Smooth muscle cell (in vitro differentiated cells): ENCODE data around the gene PLS1. TPM values are rescaled to one million over a fixed set of nuclear protein-coding genes. Genes with fewer than 3 reads are reported as not detected.

Experiments used
- DNase-seq: peaks from one replicate; lab custom pipeline; 2025; ENCODE audit not compliant: unreplicated experiment; lab: John Stamatoyannopoulos, UW
- H2AFZ ChIP-seq: fragments of 200-600 bp; sonication (generic); 2 replicates; pipeline ENCODE4 v1.6.0; 2016; ENCODE audit warnings: antibody characterized with exemption, low read depth, mild to moderate bottlenecking
- H3F3A ChIP-seq: fragments of 200-600 bp; sonication (generic); 2 replicates; pipeline ENCODE4 v1.6.0; 2017; ENCODE audit warnings: antibody characterized with exemption, low read depth
- H3K27ac ChIP-seq: fragments of 200-600 bp; sonication (generic); 2 replicates; pipeline ENCODE4 v1.5.1; 2016; ENCODE audit warnings: low read depth, mild to moderate bottlenecking
- H3K27me3 ChIP-seq: fragments of 200-600 bp; sonication (generic); 2 replicates; pipeline ENCODE4 v1.6.1; 2016; ENCODE audit warnings: low read depth, mild to moderate bottlenecking
- H3K36me3 ChIP-seq: fragments of 200-600 bp; sonication (generic); 2 replicates; pipeline ENCODE4 v1.5.1; 2016; ENCODE audit warnings: low read depth
- H3K4me1 ChIP-seq: fragments of 200-600 bp; sonication (generic); 2 replicates; pipeline ENCODE4 v1.5.1; 2016; ENCODE audit warnings: low read depth
- H3K4me2 ChIP-seq: fragments of 200-600 bp; sonication (generic); 2 replicates; pipeline ENCODE4 v1.6.0; 2016; ENCODE audit warnings: mild to moderate bottlenecking
- H3K4me3 ChIP-seq: fragments of 200-600 bp; sonication (generic); 2 replicates; pipeline ENCODE4 v1.5.1; 2016; ENCODE audit warnings: mild to moderate bottlenecking
- H3K79me2 ChIP-seq: fragments of 200-600 bp; sonication (generic); 2 replicates; pipeline ENCODE4 v1.6.0; 2016; ENCODE audit warnings: low read depth, mild to moderate bottlenecking
- H3K9ac ChIP-seq: fragments of 200-600 bp; sonication (generic); 2 replicates; pipeline ENCODE4 v1.6.0; 2016; ENCODE audit warnings: low read depth
- H3K9me3 ChIP-seq: fragments of 200-600 bp; sonication (generic); replicated peaks from 2 replicates; pipeline ENCODE4 v1.5.1; 2016; ENCODE audit warnings: low read depth
- H4K20me1 ChIP-seq: fragments of 200-600 bp; sonication (generic); 2 replicates; pipeline ENCODE4 v1.6.0; 2016; ENCODE audit warnings: low read depth
- WGBS: methylation state at CpG from one replicate; pipeline ENCODE4 v1.1.7; 2016; ENCODE audit warnings: low lambda C conversion rate; 5-methylcytosine and 5-hydroxymethylcytosine counted together
- polyA plus RNA-seq: library from polyadenylated mRNA; unstranded; fragments of >200 nt; fragmentation: Nextera tagmentation; extraction: Ambion mirVana; gene quantifications from 2 replicates; pipeline ENCODE4 v1.2.1, GENCODE V29; 2016
- total RNA-seq: library from RNA; depleted of rRNA; stranded (reverse); fragments of >200 nt; gene quantifications from 2 replicates; pipeline ENCODE4 v1.2.3, GENCODE V29; 2014
- TF ChIP-seq, protein P1 (sequence below): fragments of 200-600 bp; sonication (generic); IDR thresholded peaks from 2 replicates; pipeline ENCODE4 v1.5.1; 2017; ENCODE audit warnings: borderline replicate concordance, mild to moderate bottlenecking, antibody characterized with exemption; ENCODE audit not compliant: insufficient read depth, poor library complexity, severe bottlenecking

The PLS1 gene
- total and polyA plus RNA-seq, 2 experiments from 2014 or later, result 1.9 to 3.1 TPM

DNA sequence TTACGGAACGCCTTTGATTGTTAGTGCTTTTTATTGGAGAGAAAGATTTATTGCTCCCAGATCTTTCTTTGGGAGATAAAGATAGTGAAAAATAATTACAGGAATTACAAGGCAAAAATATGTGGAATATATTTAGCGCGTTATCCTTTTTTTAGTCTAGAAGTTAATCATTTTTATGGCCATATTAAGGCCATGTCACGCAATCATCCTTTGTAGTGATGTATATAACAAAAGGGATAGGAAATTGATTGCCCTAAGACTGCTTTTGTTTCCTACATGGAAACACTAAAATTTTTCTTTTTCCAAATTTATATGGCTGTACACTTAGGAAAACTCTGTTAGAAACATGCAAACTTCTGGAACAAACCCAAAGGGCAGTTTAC lies 129.2 kb downstream of the PLS1 start:
- H3K4me1 ChIP-seq, result peaks cover 15% of the 10 kb centered on the region
- TF ChIP-seq, protein P1, sequence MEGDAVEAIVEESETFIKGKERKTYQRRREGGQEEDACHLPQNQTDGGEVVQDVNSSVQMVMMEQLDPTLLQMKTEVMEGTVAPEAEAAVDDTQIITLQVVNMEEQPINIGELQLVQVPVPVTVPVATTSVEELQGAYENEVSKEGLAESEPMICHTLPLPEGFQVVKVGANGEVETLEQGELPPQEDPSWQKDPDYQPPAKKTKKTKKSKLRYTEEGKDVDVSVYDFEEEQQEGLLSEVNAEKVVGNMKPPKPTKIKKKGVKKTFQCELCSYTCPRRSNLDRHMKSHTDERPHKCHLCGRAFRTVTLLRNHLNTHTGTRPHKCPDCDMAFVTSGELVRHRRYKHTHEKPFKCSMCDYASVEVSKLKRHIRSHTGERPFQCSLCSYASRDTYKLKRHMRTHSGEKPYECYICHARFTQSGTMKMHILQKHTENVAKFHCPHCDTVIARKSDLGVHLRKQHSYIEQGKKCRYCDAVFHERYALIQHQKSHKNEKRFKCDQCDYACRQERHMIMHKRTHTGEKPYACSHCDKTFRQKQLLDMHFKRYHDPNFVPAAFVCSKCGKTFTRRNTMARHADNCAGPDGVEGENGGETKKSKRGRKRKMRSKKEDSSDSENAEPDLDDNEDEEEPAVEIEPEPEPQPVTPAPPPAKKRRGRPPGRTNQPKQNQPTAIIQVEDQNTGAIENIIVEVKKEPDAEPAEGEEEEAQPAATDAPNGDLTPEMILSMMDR, result no peak
- H4K20me1 ChIP-seq, result no peaks in the 10 kb centered on the region
- H3K4me2 ChIP-seq, result peak overlapping the region; percentile 88
- no peaks in the 10 kb centered on the region for H3K27me3 ChIP-seq
- H3F3A ChIP-seq, result no peaks in the 10 kb centered on the region
- H3K9me3 ChIP-seq, result no peaks in the 10 kb centered on the region
- no peaks in the 10 kb centered on the region for H3K36me3 ChIP-seq
- DNase-seq, result no peak
- peak overlapping the region; percentile 60 for H3K9ac ChIP-seq
- peak overlapping the region; percentile 58 for H2AFZ ChIP-seq
- H3K27ac ChIP-seq, result no peak overlapping the region
- H3K4me3 ChIP-seq, result peak overlapping the region; percentile 66
- peaks cover 36% of the 10 kb centered on the region for H3K79me2 ChIP-seq
- WGBS, result 32% methylated on average over 5 of the region's 5 CpGs

DNA sequence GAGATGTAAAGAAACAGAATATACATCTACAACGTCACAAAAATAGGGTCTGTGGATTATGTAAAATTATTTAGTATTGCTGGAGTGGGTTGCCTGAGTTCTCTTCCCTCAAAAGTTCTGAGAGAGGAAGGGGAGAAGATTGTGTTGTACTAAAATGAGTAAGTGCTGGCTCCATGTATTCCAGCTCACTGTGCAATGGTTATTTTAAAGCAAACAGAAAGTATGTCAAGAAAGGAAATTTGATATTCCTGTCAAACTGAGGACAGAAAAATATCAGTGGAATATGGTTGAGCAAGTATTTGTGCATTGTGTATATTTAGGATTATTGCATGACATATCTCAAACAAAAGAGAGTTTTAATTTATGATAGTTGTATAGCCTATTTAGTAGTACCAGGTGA lies 129.8 kb downstream of the PLS1 start:
- Histone ChIP-seq H2AFZ (no peak overlapping the region), H3K4me1 (peaks cover 15% of the 10 kb centered on the region), H3K9me3 (no peaks in the 10 kb centered on the region), H3K79me2 (peaks cover 40% of the 10 kb centered on the region), H3K9ac (no peak overlapping the region), H3K27ac (no peak overlapping the region), H3K4me2 (peak overlapping the region; percentile 88), H3K36me3 (no peaks in the 10 kb centered on the region), H3F3A (no peaks in the 10 kb centered on the region), H3K4me3 (peak overlapping the region; percentile 66), H3K27me3 (no peaks in the 10 kb centered on the region), H4K20me1 (no peaks in the 10 kb centered on the region)
- 39% methylated on average over 1 of the region's 1 CpG for WGBS
- TF ChIP-seq, protein P1, result no peak
- DNase-seq, result no peak

DNA sequence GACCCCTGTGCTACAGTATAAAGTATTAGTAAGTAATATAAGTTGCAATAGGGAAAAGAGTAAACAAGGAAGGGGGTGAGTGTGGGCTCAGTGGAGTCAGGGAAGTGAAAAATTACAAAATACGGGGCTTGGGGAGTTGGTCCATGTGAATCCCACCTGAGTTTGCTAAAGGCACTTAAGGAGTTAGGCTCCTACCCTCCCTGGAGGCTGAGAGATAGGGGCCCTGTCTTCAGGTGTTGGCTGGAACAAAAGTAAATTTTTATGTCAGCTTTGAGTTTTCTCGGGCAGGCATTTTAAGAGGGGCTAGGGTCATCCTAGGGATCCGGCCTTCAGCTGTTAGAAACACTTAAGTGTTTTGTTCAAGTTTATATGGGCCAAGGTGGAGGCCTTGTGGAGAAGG lies 135.9 kb downstream of the PLS1 start:
- no peaks in the 10 kb centered on the region for H3K36me3 ChIP-seq
- 100% methylated on average over 3 of the region's 3 CpGs for WGBS

DNA sequence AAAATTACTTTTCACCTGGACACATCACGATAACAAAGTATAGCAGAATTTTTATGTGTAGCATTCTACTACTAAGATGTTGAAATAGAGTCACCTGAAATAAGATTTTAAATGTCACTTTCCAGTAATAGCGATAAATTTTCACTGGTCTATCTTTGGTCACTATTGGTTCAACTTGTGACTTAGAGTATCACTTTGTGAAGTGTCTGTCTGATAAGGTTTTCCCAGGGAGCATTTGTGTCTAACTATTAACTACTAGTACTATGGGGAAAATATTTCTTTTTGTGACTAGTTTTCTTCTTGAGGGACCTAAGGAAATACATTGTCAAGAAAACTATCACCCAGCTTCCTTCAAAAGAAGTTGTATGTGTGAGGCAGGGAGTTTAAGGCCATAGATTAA lies 138.6 kb downstream of the PLS1 start:
- H4K20me1 ChIP-seq, result peaks cover 4% of the 10 kb centered on the region
- H3K79me2 ChIP-seq, result peaks cover 15% of the 10 kb centered on the region

More for the DNA sequence above, 135.9 kb downstream of the PLS1 start:
- no peak for DNase-seq
- H3K9ac ChIP-seq, result no peak overlapping the region
- H3K27me3 ChIP-seq, result no peaks in the 10 kb centered on the region
- H3K4me3 ChIP-seq, result no peak overlapping the region
- H3K79me2 ChIP-seq, result peaks cover 20% of the 10 kb centered on the region
- H4K20me1 ChIP-seq, result peaks cover 4% of the 10 kb centered on the region
- no peaks in the 10 kb centered on the region for H3K9me3 ChIP-seq
- no peak overlapping the region for H3K27ac ChIP-seq
- H3K4me1 ChIP-seq, result peaks cover 16% of the 10 kb centered on the region
- TF ChIP-seq, protein P1, result no peak
- no peak overlapping the region for H3K4me2 ChIP-seq
- no peaks in the 10 kb centered on the region for H3F3A ChIP-seq
- no peak overlapping the region for H2AFZ ChIP-seq

More for the DNA sequence above, 138.6 kb downstream of the PLS1 start:
- Histone ChIP-seq H3K4me1 (peaks cover 16% of the 10 kb centered on the region), H3K9ac (no peak overlapping the region), H3K27ac (no peak overlapping the region), H3K4me3 (no peak overlapping the region), H3K27me3 (no peaks in the 10 kb centered on the region), H2AFZ (no peak overlapping the region), H3F3A (no peaks in the 10 kb centered on the region), H3K4me2 (no peak overlapping the region), H3K36me3 (no peaks in the 10 kb centered on the region), H3K9me3 (no peaks in the 10 kb centered on the region)
- WGBS, result 94% methylated on average over 2 of the region's 2 CpGs
- no peak for DNase-seq
- TF ChIP-seq, protein P1, result no peak
